Measurements from ENCODE around the gene NT5C1A.

GRCh38 chr1:39646232-39647081, 25.4 kb downstream of the NT5C1A start:
- TF ChIP-seq EZH2phosphoT487 (IDR thresholded peaks at IDR 0.05; ENCODE audit: low read depth, severe bottlenecking, unreplicated experiment) (no peak), CTCF (IDR thresholded peaks at IDR 0.05; ENCODE audit: poor library complexity) (no peak), EZH2 (IDR thresholded peaks at IDR 0.05; ENCODE audit: borderline replicate concordance) (no peak)

Measured in hepatocyte (in vitro differentiated cells).